HG02759 (cell line): ENCODE data around the gene C4B.
"Not testable (repeated sequence)": the region's sequence is repeated elsewhere in the genome, so short reads cannot be mapped to it uniquely, and the experiment has no call there.

Source experiments
- ATAC-seq: cut with Tn5 transposase; IDR thresholded peaks from one replicate; pipeline ENCODE4 v1.9.1; 2021; ENCODE audit warnings: mild to moderate bottlenecking, moderate library complexity; ENCODE audit not compliant: unreplicated experiment

C4B gene

GRCh38 chr6:32049736-32050135 lies 35.1 kb downstream of the C4B start:
- ATAC-seq, result not testable (repeated sequence)

- ATAC-seq, result no peak
These were observed 36.0 kb downstream of the C4B start for GRCh38 chr6:32050562-32050961.

GRCh38 chr6:32052626-32053025 lies 38.0 kb downstream of the C4B start:
- ATAC-seq, result not testable (repeated sequence)

GRCh38 chr6:32053314-32053713 lies 38.7 kb downstream of the C4B start:
- not testable (repeated sequence) for ATAC-seq

GRCh38 chr6:32055756-32056155 lies 41.2 kb downstream of the C4B start:
- not testable (repeated sequence) for ATAC-seq

GRCh38 chr6:32056254-32056653 lies 41.7 kb downstream of the C4B start:
- ATAC-seq, result no peak

- no peak for ATAC-seq
These were observed 43.4 kb downstream of the C4B start for GRCh38 chr6:32057966-32058365.

- no peak for ATAC-seq
These were observed 43.9 kb downstream of the C4B start for GRCh38 chr6:32058511-32058963.

GRCh38 chr6:32060966-32061655 lies 46.5 kb downstream of the C4B start:
- no peak for ATAC-seq

GRCh38 chr6:32064706-32065105 lies 50.1 kb downstream of the C4B start:
- no peak for ATAC-seq

- ATAC-seq, result not testable (repeated sequence)
These were observed 52.9 kb downstream of the C4B start for GRCh38 chr6:32067521-32067920.

- not testable (repeated sequence) for ATAC-seq
These were observed 53.7 kb downstream of the C4B start for GRCh38 chr6:32068315-32068714.

- no peak for ATAC-seq
These were observed 54.3 kb downstream of the C4B start for GRCh38 chr6:32068867-32069266.

- ATAC-seq, result no peak
These were observed 54.9 kb downstream of the C4B start for GRCh38 chr6:32069460-32069859.

- no peak for ATAC-seq
These were observed 55.4 kb downstream of the C4B start for GRCh38 chr6:32069878-32070515.

- ATAC-seq, result no peak
These were observed 56.4 kb downstream of the C4B start for GRCh38 chr6:32070814-32071543.

- no peak for ATAC-seq
These were observed 58.5 kb downstream of the C4B start for GRCh38 chr6:32073101-32073500.

GRCh38 chr6:32073613-32074012 lies 59.0 kb downstream of the C4B start:
- no peak for ATAC-seq

- ATAC-seq, result no peak
These were observed 60.5 kb downstream of the C4B start for GRCh38 chr6:32074996-32075532.

GRCh38 chr6:32075781-32076180 lies 61.2 kb downstream of the C4B start:
- no peak for ATAC-seq

GRCh38 chr6:32076321-32076809 lies 61.8 kb downstream of the C4B start:
- ATAC-seq, result no peak
